ENCODE measurements around the gene ZSCAN10.

Gene ZSCAN10

DNA sequence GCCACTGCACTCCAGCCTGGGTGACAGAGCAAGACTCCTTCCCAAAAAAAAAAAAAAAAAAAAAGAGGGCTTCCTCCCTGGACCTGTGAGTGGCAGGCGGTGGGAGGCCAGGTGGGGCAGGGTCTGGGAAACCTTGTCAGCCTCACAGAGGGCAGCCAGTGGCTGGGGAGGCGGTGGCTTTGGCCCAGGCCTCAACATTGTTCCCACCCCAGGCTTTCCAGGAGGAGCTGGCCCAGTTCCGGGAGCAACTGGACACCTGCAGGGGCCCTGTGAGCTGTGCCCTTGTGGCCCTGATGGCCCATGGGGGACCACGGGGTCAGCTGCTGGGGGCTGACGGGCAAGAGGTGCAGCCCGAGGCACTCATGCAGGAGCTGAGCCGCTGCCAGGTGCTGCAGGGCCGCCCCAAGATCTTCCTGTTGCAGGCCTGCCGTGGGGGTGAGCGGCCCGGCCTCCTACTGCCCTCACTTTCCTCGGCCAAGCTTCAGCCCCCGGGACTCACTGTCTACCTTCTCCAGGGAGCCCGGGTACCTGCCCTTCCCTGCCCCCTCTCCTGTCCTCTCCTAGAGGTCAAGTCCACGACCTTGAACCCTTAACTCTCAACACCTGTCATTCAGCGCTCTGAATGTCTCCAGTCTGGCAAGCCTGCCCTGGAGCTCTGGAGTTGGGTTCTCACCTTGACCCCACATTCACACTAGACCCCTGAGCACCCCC, 48.1 kb upstream of the ZSCAN10 start:
- Histone ChIP-seq H3K4me1 (ENCODE audit: low read length) (0 out of 2 replicates have a peak, but pooled peaks cover 4% of the 10 kb centered on the region), H3K79me2 (ENCODE audit: low read length) (no peaks in the 10 kb centered on the region), H3K4me2 (ENCODE audit: low read depth, low read length) (no peak overlapping the region), H3K9me3 (replicated peaks; ENCODE audit: insufficient read depth, low read length) (no peaks in the 10 kb centered on the region), H4K20me1 (ENCODE audit: insufficient read depth, low read length) (no peaks in the 10 kb centered on the region), H3K36me3 (replicated peaks; ENCODE audit: insufficient read depth, low read length) (no peaks in the 10 kb centered on the region), H3K27me3 (replicated peaks; ENCODE audit: insufficient read depth, low read length) (peaks cover 26% of the 10 kb centered on the region), H3K4me3 (ENCODE audit: low read length) (no peak overlapping the region), H2AFZ (ENCODE audit: low read length) (no peak overlapping the region), H3K9ac (ENCODE audit: low read length) (no peak overlapping the region), H3F3A (ENCODE audit: insufficient read depth, low read length) (peaks cover 14% of the 10 kb centered on the region; the same call in 1 of the 2 replicates), H3K9me2 (replicated peaks; ENCODE audit: insufficient read depth, low read length) (no peaks in the 10 kb centered on the region), H3K27ac (ENCODE audit: low read length) (no peak overlapping the region)
- no peak for DNase-seq
- TF ChIP-seq EZH2 (optimal IDR thresholded peaks at IDR 0.05; ENCODE audit: low read depth, low read length) = no peak
- TF ChIP-seq, protein P1, sequence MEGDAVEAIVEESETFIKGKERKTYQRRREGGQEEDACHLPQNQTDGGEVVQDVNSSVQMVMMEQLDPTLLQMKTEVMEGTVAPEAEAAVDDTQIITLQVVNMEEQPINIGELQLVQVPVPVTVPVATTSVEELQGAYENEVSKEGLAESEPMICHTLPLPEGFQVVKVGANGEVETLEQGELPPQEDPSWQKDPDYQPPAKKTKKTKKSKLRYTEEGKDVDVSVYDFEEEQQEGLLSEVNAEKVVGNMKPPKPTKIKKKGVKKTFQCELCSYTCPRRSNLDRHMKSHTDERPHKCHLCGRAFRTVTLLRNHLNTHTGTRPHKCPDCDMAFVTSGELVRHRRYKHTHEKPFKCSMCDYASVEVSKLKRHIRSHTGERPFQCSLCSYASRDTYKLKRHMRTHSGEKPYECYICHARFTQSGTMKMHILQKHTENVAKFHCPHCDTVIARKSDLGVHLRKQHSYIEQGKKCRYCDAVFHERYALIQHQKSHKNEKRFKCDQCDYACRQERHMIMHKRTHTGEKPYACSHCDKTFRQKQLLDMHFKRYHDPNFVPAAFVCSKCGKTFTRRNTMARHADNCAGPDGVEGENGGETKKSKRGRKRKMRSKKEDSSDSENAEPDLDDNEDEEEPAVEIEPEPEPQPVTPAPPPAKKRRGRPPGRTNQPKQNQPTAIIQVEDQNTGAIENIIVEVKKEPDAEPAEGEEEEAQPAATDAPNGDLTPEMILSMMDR (IDR thresholded peaks at IDR 0.05; ENCODE audit: low read length) = no peak
- no peak for TF ChIP-seq EZH2phosphoT487 (IDR thresholded peaks at IDR 0.05; ENCODE audit: low read length)

- H3K27ac ChIP-seq (ENCODE audit: low read length) = no peak overlapping the region
- no peak for DNase-seq
- no peaks in the 10 kb centered on the region for H3K4me1 ChIP-seq (ENCODE audit: low read length)
- peaks cover 26% of the 10 kb centered on the region for H3K27me3 ChIP-seq (replicated peaks; ENCODE audit: insufficient read depth, low read length)
- no peaks in the 10 kb centered on the region for H3K36me3 ChIP-seq (replicated peaks; ENCODE audit: insufficient read depth, low read length)
- H3K9me2 ChIP-seq (replicated peaks; ENCODE audit: insufficient read depth, low read length) = no peaks in the 10 kb centered on the region
- H3K4me2 ChIP-seq (ENCODE audit: low read depth, low read length) = no peak overlapping the region
- H3F3A ChIP-seq (ENCODE audit: insufficient read depth, low read length) = peaks cover 5% of the 10 kb centered on the region; the same call in 1 of the 2 replicates
- H3K4me3 ChIP-seq (ENCODE audit: low read length) = no peak overlapping the region
- H3K79me2 ChIP-seq (ENCODE audit: low read length) = no peaks in the 10 kb centered on the region
- TF ChIP-seq EZH2phosphoT487 (IDR thresholded peaks at IDR 0.05; ENCODE audit: low read length) (no peak), EZH2 (optimal IDR thresholded peaks at IDR 0.05; ENCODE audit: low read depth, low read length) (no peak)
- TF ChIP-seq, protein P1 (IDR thresholded peaks at IDR 0.05; ENCODE audit: low read length) = no peak
- no peak overlapping the region for H3K9ac ChIP-seq (ENCODE audit: low read length)
- H3K9me3 ChIP-seq (replicated peaks; ENCODE audit: insufficient read depth, low read length) = no peaks in the 10 kb centered on the region
- no peak overlapping the region for H2AFZ ChIP-seq (ENCODE audit: low read length)
- H4K20me1 ChIP-seq (ENCODE audit: insufficient read depth, low read length) = no peaks in the 10 kb centered on the region
Observed at GRCh38 chr16:3145660-3146059, 46.6 kb upstream of the ZSCAN10 start.

GRCh38 chr16:3145151-3145550, 46.1 kb upstream of the ZSCAN10 start:
- TF ChIP-seq, protein P1 (IDR thresholded peaks at IDR 0.05; ENCODE audit: low read length) = no peak
- TF ChIP-seq EZH2 (optimal IDR thresholded peaks at IDR 0.05; ENCODE audit: low read depth, low read length) (no peak), EZH2phosphoT487 (IDR thresholded peaks at IDR 0.05; ENCODE audit: low read length) (no peak)
- no peaks in the 10 kb centered on the region for H3K9me3 ChIP-seq (replicated peaks; ENCODE audit: insufficient read depth, low read length)
- H4K20me1 ChIP-seq (ENCODE audit: insufficient read depth, low read length) = no peaks in the 10 kb centered on the region
- H3K4me2 ChIP-seq (ENCODE audit: low read depth, low read length) = no peak overlapping the region
- H3F3A ChIP-seq (ENCODE audit: insufficient read depth, low read length) = peaks cover 4% of the 10 kb centered on the region; the same call in 1 of the 2 replicates
- no peaks in the 10 kb centered on the region for H3K79me2 ChIP-seq (ENCODE audit: low read length)
- H3K4me3 ChIP-seq (ENCODE audit: low read length) = no peak overlapping the region
- H2AFZ ChIP-seq (ENCODE audit: low read length) = no peak overlapping the region
- H3K36me3 ChIP-seq (replicated peaks; ENCODE audit: insufficient read depth, low read length) = no peaks in the 10 kb centered on the region
- no peak overlapping the region for H3K27ac ChIP-seq (ENCODE audit: low read length)
- no peak for DNase-seq
- H3K27me3 ChIP-seq (replicated peaks; ENCODE audit: insufficient read depth, low read length) = peaks cover 26% of the 10 kb centered on the region
- no peaks in the 10 kb centered on the region for H3K4me1 ChIP-seq (ENCODE audit: low read length)
- no peaks in the 10 kb centered on the region for H3K9me2 ChIP-seq (replicated peaks; ENCODE audit: insufficient read depth, low read length)
- H3K9ac ChIP-seq (ENCODE audit: low read length) = no peak overlapping the region

Data from MM.1S (cell line).